ENCODE data around the gene MREG.

Gene MREG

GRCh38 chr2:216041438-216041837, 28.1 kb upstream of the MREG start:
- no peak for DNase-seq
- Mint-ChIP-seq H3K4me1 (no peaks in the 10 kb centered on the region), H3K36me3 (ENCODE audit: low read depth) (peaks cover 31% of the 10 kb centered on the region), H3K27me3 (ENCODE audit: low read depth, poor library complexity) (no peaks in the 10 kb centered on the region), H3K27ac (no peak overlapping the region), H3K9me3 (no peaks in the 10 kb centered on the region), H3K4me3 (no peak overlapping the region)
- no peak for TF ChIP-seq CTCF (IDR thresholded peaks at IDR 0.05)

- peaks cover 31% of the 10 kb centered on the region for H3K36me3 Mint-ChIP-seq (ENCODE audit: low read depth)
- H3K27ac Mint-ChIP-seq = peak overlapping the region; percentile 87
- H3K27me3 Mint-ChIP-seq (ENCODE audit: low read depth, poor library complexity) = no peaks in the 10 kb centered on the region
- H3K4me3 Mint-ChIP-seq = no peak overlapping the region
- no peak for TF ChIP-seq CTCF (IDR thresholded peaks at IDR 0.05)
- no peak for DNase-seq
- H3K4me1 Mint-ChIP-seq = no peaks in the 10 kb centered on the region
- no peaks in the 10 kb centered on the region for H3K9me3 Mint-ChIP-seq
Measured at GRCh38 chr2:216039918-216040317, 26.6 kb upstream of the MREG start.

- peaks cover 36% of the 10 kb centered on the region for H3K36me3 Mint-ChIP-seq (ENCODE audit: low read depth)
- H3K27ac Mint-ChIP-seq = no peak overlapping the region
- peak; percentile 94 for TF ChIP-seq CTCF (IDR thresholded peaks at IDR 0.05)
- DNase-seq = peak; percentile 85
- H3K9me3 Mint-ChIP-seq = no peaks in the 10 kb centered on the region
- no peaks in the 10 kb centered on the region for H3K27me3 Mint-ChIP-seq (ENCODE audit: low read depth, poor library complexity)
- H3K4me1 Mint-ChIP-seq = peaks cover 19% of the 10 kb centered on the region
- no peak overlapping the region for H3K4me3 Mint-ChIP-seq
Measured at GRCh38 chr2:216034065-216034464, 20.7 kb upstream of the MREG start.

GRCh38 chr2:216033403-216033802, 20.1 kb upstream of the MREG start:
- Mint-ChIP-seq H3K36me3 (ENCODE audit: low read depth) (peaks cover 43% of the 10 kb centered on the region), H3K27ac (no peak overlapping the region), H3K4me1 (peaks cover 19% of the 10 kb centered on the region), H3K9me3 (no peaks in the 10 kb centered on the region), H3K4me3 (no peak overlapping the region), H3K27me3 (ENCODE audit: low read depth, poor library complexity) (no peaks in the 10 kb centered on the region)
- no peak for DNase-seq
- no peak for TF ChIP-seq CTCF (IDR thresholded peaks at IDR 0.05)

GRCh38 chr2:216031960-216032689, 18.8 kb upstream of the MREG start:
- no peaks in the 10 kb centered on the region for H3K9me3 Mint-ChIP-seq
- no peak for DNase-seq
- no peak overlapping the region for H3K4me3 Mint-ChIP-seq
- H3K27me3 Mint-ChIP-seq (ENCODE audit: low read depth, poor library complexity) = no peaks in the 10 kb centered on the region
- no peak overlapping the region for H3K27ac Mint-ChIP-seq
- H3K36me3 Mint-ChIP-seq (ENCODE audit: low read depth) = peaks cover 39% of the 10 kb centered on the region
- peaks cover 19% of the 10 kb centered on the region for H3K4me1 Mint-ChIP-seq
- TF ChIP-seq CTCF (IDR thresholded peaks at IDR 0.05) = no peak

GRCh38 chr2:216030216-216030615, 16.9 kb upstream of the MREG start:
- TF ChIP-seq CTCF (IDR thresholded peaks at IDR 0.05) = no peak
- H3K27me3 Mint-ChIP-seq (ENCODE audit: low read depth, poor library complexity) = no peaks in the 10 kb centered on the region
- H3K4me1 Mint-ChIP-seq = peaks cover 19% of the 10 kb centered on the region
- H3K36me3 Mint-ChIP-seq (ENCODE audit: low read depth) = peaks cover 39% of the 10 kb centered on the region
- H3K9me3 Mint-ChIP-seq = no peaks in the 10 kb centered on the region
- no peak for DNase-seq
- H3K4me3 Mint-ChIP-seq = no peak overlapping the region
- H3K27ac Mint-ChIP-seq = no peak overlapping the region

All from nephron progenitor cell (in vitro differentiated cells).